HCT116 (cell line): ENCODE measurements around the gene NECTIN3. TPM values are rescaled to one million over a fixed set of nuclear protein-coding genes. Genes with fewer than 3 reads are reported as not detected.

Experiments
- ATAC-seq: fragments of 200-7000 bp; cut with Tn5 transposase; 2 replicates; pipeline ENCODE4 v1.9.1; 2020; ENCODE audit warnings: mild to moderate bottlenecking, moderate library complexity
- BruUV-seq: library from RNA; stranded (reverse); fragments of 400-500 nt; replicated peaks from 2 replicates; lab custom pipeline; 2021; lab: Mats Ljungman, UMichigan
- CTCF ChIA-PET: fragments of 300-600 bp; sonication (Branson Sonifier 250); formaldehyde crosslinking; loops from one replicate; lab custom pipeline; 2021; ENCODE audit warnings: antibody characterized with exemption; lab: Charles Lee
- POLR2A ChIA-PET: fragments of 300-600, 350-600 bp; sonication (Branson Sonifier 250); formaldehyde crosslinking; loops from one replicate; lab custom pipeline; 2021; ENCODE audit warnings: antibody characterized with exemption; lab: Charles Lee
- RAD21 ChIA-PET, 2 experiments: fragments of 300-600 bp; sonication (Branson Sonifier 250); formaldehyde crosslinking; loops; one replicate each; lab custom pipeline; 2023; ENCODE audit warnings: low total read pairs in 2 of 2; ENCODE audit not compliant: uncharacterized antibody in 2 of 2, unreplicated experiment in 2 of 2, low non-redundant PET in 1 of 2; lab: Charles Lee
- DNase-seq: peaks from one replicate; pipeline ENCODE4 v3.0.0-alpha.2; 2010; ENCODE audit warnings: low read depth, low spot score
- H2AFZ ChIP-seq: fragments of 200-600 bp; shearing (Covaris generic), sonication (generic); 2 replicates; pipeline ENCODE4 v1.6.1; 2017; ENCODE audit warnings: low read depth, mixed run types, mixed read lengths, antibody characterized with exemption, low read length; ENCODE audit not compliant: poor library complexity, severe bottlenecking
- H3K27ac ChIP-seq: 2 replicates; pipeline ENCODE4 v1.5.1; 2012; ENCODE audit warnings: low read depth, low read length
- H3K27me3 ChIP-seq: fragments of 200-600 bp; sonication (generic); 2 replicates; pipeline ENCODE4 v1.6.1; 2016; ENCODE audit warnings: mixed run types, low read length, mixed read lengths; ENCODE audit not compliant: insufficient read depth
- H3K36me3 ChIP-seq, 2 experiments: fragments of 200-500 bp in 1 of 2; fragments of 200-600 bp in 1 of 2; sonication (Bioruptor generic) in 1 of 2; sonication (generic) in 1 of 2; 2 replicates each; pipeline versions ENCODE4 v1.5.1 to v1.6.1; 2014 to 2016; ENCODE audit warnings: low read length in 2 of 2, inconsistent platforms in 1 of 2, mixed read lengths in 1 of 2, mixed run types in 1 of 2; ENCODE audit not compliant: insufficient read depth in 2 of 2, control insufficient read depth in 1 of 2
- H3K4me1 ChIP-seq, 2 experiments: fragments of 200-600 bp in 1 of 2; sonication (generic) in 1 of 2; 2 replicates each; pipeline versions ENCODE4 v1.5.1 to v1.6.1; 2012 to 2017; ENCODE audit warnings: low read length in 2 of 2, inconsistent platforms in 1 of 2, mild to moderate bottlenecking in 1 of 2, mixed read lengths in 1 of 2, mixed run types in 1 of 2, moderate library complexity in 1 of 2; ENCODE audit not compliant: insufficient read depth in 2 of 2, control insufficient read depth in 1 of 2
- H3K4me2 ChIP-seq: fragments of 200-600 bp; sonication (generic); 2 replicates; pipeline ENCODE4 v1.6.1; 2017; ENCODE audit warnings: mixed run types, low read length, mixed read lengths
- H3K4me3 ChIP-seq, 2 experiments: fragments of 200-600 bp in 1 of 2; sonication (generic) in 1 of 2; replicated peaks in 1 of 2; 2 replicates each; pipeline ENCODE4 v1.5.1; 2011 to 2016; ENCODE audit warnings: low read length in 2 of 2, control low read depth in 1 of 2, low read depth in 1 of 2, mild to moderate bottlenecking in 1 of 2, mixed read lengths in 1 of 2, mixed run types in 1 of 2
- H3K79me2 ChIP-seq: fragments of 200-600 bp; sonication (generic); 2 replicates; pipeline ENCODE4 v1.6.1; 2017; ENCODE audit warnings: mild to moderate bottlenecking, mixed run types, low read length, moderate library complexity, mixed read lengths; ENCODE audit not compliant: insufficient read depth
- H3K9ac ChIP-seq: fragments of 200-600 bp; sonication (generic); 2 replicates; pipeline ENCODE4 v1.6.1; 2016; ENCODE audit warnings: low read length, mixed read lengths
- H3K9me2 ChIP-seq: fragments of 200-600 bp; sonication (generic), shearing (Covaris generic); 2 replicates; pipeline ENCODE4 v1.6.1; 2017; ENCODE audit warnings: mixed run types, mild to moderate bottlenecking, moderate library complexity; ENCODE audit not compliant: insufficient read depth
- H3K9me3 ChIP-seq, 2 experiments: fragments of 200-500 bp in 1 of 2; fragments of 200-600 bp in 1 of 2; sonication (Bioruptor generic) in 1 of 2; sonication (generic) in 1 of 2; 2 replicates each; pipeline ENCODE4 v1.6.1; 2014 to 2017; ENCODE audit warnings: low read length in 2 of 2, mixed read lengths in 2 of 2, inconsistent platforms in 1 of 2, low read depth in 1 of 2, mild to moderate bottlenecking in 1 of 2, mixed run types in 1 of 2, moderate library complexity in 1 of 2; ENCODE audit not compliant: control insufficient read depth in 1 of 2, insufficient read depth in 1 of 2
- H4K20me1 ChIP-seq: fragments of 200-600 bp; sonication (generic), shearing (Covaris generic); 2 replicates; pipeline ENCODE4 v1.6.1; 2017; ENCODE audit warnings: mixed run types, mild to moderate bottlenecking, moderate library complexity; ENCODE audit not compliant: insufficient read depth
- CEBPB ChIP-seq: IDR thresholded peaks from 2 replicates; pipeline ENCODE4 v1.6.1; 2012; ENCODE audit warnings: low read depth
- CTCF ChIP-seq, 3 experiments: fragments of 200-600 bp in 1 of 3; sonication (generic) in 1 of 3; IDR thresholded peaks in 2 of 3; conservative IDR thresholded peaks in 1 of 3; 2 replicates each; pipeline ENCODE4 v1.5.1; 2012 to 2017; ENCODE audit warnings: low read depth in 2 of 3, low read length in 2 of 3, antibody characterized with exemption in 1 of 3, borderline replicate concordance in 1 of 3, control low read depth in 1 of 3, mild to moderate bottlenecking in 1 of 3, mixed read lengths in 1 of 3, mixed run types in 1 of 3, moderate library complexity in 1 of 3; ENCODE audit not compliant: insufficient read depth in 1 of 3
- EGR1 ChIP-seq: IDR thresholded peaks from 2 replicates; pipeline ENCODE4 v1.6.1; 2012; ENCODE audit warnings: low read depth
- ELF1 ChIP-seq: IDR thresholded peaks from 2 replicates; pipeline ENCODE4 v1.6.1; 2012; ENCODE audit warnings: low read depth, borderline replicate concordance
- EZH2 ChIP-seq: fragments of 200-600 bp; sonication (generic); IDR thresholded peaks from 2 replicates; pipeline ENCODE4 v1.6.1; 2017; ENCODE audit warnings: antibody characterized with exemption, mixed run types
- JUND ChIP-seq: IDR thresholded peaks from 2 replicates; pipeline ENCODE4 v1.6.1; 2012
- POLR2AphosphoS5 ChIP-seq: IDR thresholded peaks from 2 replicates; pipeline ENCODE4 v1.6.1; 2011; ENCODE audit warnings: mild to moderate bottlenecking, low read depth, low read length, moderate library complexity
- RAD21 ChIP-seq: IDR thresholded peaks from 2 replicates; pipeline ENCODE4 v1.6.1; 2012; ENCODE audit warnings: low read depth, mild to moderate bottlenecking
- SIN3A ChIP-seq: IDR thresholded peaks from 2 replicates; pipeline ENCODE4 v1.6.1; 2012; ENCODE audit warnings: low read depth
- TCF7L2 ChIP-seq: IDR thresholded peaks from 2 replicates; pipeline ENCODE4 v1.7.0; 2011; ENCODE audit warnings: borderline replicate concordance, inconsistent platforms; ENCODE audit not compliant: insufficient read depth, insufficient read length; ENCODE audit errors: extremely low read depth
- YY1 ChIP-seq: IDR thresholded peaks from 2 replicates; pipeline ENCODE4 v1.6.1; 2011; ENCODE audit warnings: low read length, low read depth, moderate library complexity, mild to moderate bottlenecking; ENCODE audit not compliant: insufficient replicate concordance; ENCODE audit errors: extremely low read depth
- ZBTB33 ChIP-seq: IDR thresholded peaks from 2 replicates; pipeline ENCODE4 v1.6.1; 2011; ENCODE audit warnings: mild to moderate bottlenecking, low read length, moderate library complexity; ENCODE audit not compliant: insufficient replicate concordance; ENCODE audit errors: extremely low read depth
- ZFX ChIP-seq: fragments of 450-650 bp; IDR thresholded peaks from 2 replicates; pipeline ENCODE4 v1.6.1; 2017
- intact Hi-C: fragments of 100-400 bp; cut with micrococcal nuclease; formaldehyde crosslinking; loops from 2 replicates; pipeline ENCODE4 v1.10.0; 2022
- total RNA-seq: library from RNA; stranded (reverse); gene quantifications from one replicate; pipeline ENCODE4 v1.2.1, GENCODE V29; 2021; ENCODE audit not compliant: unreplicated experiment
- TF ChIP-seq, protein P1 (sequence below): IDR thresholded peaks from 2 replicates; pipeline ENCODE4 v1.6.1; 2012; ENCODE audit warnings: low read depth
- TF ChIP-seq, protein P2 (sequence below): IDR thresholded peaks from 2 replicates; pipeline ENCODE4 v1.6.1; 2012

The NECTIN3 gene
- total RNA-seq, 1 experiment from 2014 or later: 93.6 TPM

GRCh38 chr3:111229301-111229700, 157.7 kb downstream of the NECTIN3 start (continued):
- TF ChIP-seq, protein P1, sequence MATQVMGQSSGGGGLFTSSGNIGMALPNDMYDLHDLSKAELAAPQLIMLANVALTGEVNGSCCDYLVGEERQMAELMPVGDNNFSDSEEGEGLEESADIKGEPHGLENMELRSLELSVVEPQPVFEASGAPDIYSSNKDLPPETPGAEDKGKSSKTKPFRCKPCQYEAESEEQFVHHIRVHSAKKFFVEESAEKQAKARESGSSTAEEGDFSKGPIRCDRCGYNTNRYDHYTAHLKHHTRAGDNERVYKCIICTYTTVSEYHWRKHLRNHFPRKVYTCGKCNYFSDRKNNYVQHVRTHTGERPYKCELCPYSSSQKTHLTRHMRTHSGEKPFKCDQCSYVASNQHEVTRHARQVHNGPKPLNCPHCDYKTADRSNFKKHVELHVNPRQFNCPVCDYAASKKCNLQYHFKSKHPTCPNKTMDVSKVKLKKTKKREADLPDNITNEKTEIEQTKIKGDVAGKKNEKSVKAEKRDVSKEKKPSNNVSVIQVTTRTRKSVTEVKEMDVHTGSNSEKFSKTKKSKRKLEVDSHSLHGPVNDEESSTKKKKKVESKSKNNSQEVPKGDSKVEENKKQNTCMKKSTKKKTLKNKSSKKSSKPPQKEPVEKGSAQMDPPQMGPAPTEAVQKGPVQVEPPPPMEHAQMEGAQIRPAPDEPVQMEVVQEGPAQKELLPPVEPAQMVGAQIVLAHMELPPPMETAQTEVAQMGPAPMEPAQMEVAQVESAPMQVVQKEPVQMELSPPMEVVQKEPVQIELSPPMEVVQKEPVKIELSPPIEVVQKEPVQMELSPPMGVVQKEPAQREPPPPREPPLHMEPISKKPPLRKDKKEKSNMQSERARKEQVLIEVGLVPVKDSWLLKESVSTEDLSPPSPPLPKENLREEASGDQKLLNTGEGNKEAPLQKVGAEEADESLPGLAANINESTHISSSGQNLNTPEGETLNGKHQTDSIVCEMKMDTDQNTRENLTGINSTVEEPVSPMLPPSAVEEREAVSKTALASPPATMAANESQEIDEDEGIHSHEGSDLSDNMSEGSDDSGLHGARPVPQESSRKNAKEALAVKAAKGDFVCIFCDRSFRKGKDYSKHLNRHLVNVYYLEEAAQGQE: no peak
- TF ChIP-seq YY1 (no peak), RAD21 (no peak), ZFX (no peak), EGR1 (no peak), ELF1 (no peak)

DNA sequence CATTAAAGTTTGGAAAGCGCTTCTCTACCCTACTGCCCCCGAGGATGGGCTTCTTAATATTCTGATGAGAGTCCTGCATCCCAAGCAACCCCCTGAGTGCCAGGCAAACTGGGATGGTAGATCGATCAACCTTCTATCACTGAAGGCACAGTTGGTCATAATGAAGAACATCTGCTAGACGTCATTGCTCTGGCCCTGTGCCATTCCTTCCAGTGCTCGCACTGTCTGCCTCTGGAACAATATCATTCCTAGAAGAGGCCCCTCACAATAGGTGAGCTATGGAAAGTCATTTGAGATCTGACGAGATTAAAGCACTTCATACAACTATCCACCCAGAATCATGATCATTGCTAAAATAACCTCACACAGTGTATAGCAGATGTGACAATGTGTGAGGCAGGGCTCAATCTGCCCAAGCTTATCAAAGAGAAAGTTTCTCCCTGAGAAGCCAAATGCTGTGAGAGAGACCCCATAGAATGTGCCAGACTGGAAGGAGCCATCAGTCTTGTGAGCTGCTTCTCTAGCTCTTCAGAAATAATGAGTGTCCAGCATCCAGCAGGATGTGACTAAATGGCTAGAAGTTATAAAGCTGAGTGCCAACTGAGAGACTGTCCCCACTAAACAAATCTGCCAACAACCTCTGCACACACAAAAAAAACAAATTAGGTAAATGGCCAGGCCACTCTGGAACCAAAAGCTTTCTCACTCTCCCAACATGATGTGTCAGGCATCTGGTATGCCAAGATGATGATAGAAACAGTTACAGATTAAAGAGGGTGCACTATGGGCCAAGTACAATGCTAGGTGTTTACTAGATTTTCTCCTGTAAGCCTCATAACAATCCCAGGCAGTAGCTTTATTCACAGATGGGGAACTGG, 165.5 kb downstream of the NECTIN3 start:
- intact Hi-C loops: no loop called here
- POLR2A ChIA-PET: no interaction called here
- no peak overlapping the region for H3K4me3 ChIP-seq
- no peaks in the 10 kb centered on the region for H3K9me2 ChIP-seq
- no peaks in the 10 kb centered on the region for H3K4me1 ChIP-seq
- no TSS peak for BruUV-seq
- RAD21 ChIA-PET: no interaction called here
- H2AFZ ChIP-seq: no peak overlapping the region
- H3K27me3 ChIP-seq: no peaks in the 10 kb centered on the region
- no peaks in the 10 kb centered on the region for H3K79me2 ChIP-seq
- DNase-seq (no peak), ATAC-seq (no peak)
- CTCF ChIA-PET: no interaction called here
- H3K27ac ChIP-seq: no peak overlapping the region
- no peak overlapping the region for H3K4me2 ChIP-seq
- no peaks in the 10 kb centered on the region for H4K20me1 ChIP-seq
- no peaks in the 10 kb centered on the region for H3K36me3 ChIP-seq
- peaks cover 0 to 3% of the 10 kb centered on the region in 2 experiments; a peak in 1 of 4 replicates for H3K9me3 ChIP-seq
- no peak overlapping the region for H3K9ac ChIP-seq
- TF ChIP-seq, protein P2, sequence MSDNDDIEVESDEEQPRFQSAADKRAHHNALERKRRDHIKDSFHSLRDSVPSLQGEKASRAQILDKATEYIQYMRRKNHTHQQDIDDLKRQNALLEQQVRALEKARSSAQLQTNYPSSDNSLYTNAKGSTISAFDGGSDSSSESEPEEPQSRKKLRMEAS: no peak
- TF ChIP-seq SIN3A (no peak), CTCF (IDR thresholded peaks at IDR 0.05 in 2 of 3, conservative IDR thresholded peaks at IDR 0.05 in 1 of 3; ENCODE audit: borderline replicate concordance in 1 of 3, insufficient read depth in 1 of 3, low read depth in 2 of 3, low read length in 2 of 3) (no peak), CEBPB (no peak), EGR1 (no peak), ZBTB33 (no peak), JUND (no peak), EZH2 (no peak), TCF7L2 (no peak), POLR2AphosphoS5 (no peak)
